DOHH2 (cell line): ENCODE measurements around the gene OR1A2.

Source experiments
- EZH2phosphoT487 ChIP-seq: fragments of 200-600 bp; sonication (generic); IDR thresholded peaks from 2 replicates; pipeline ENCODE4 v1.6.1; 2017; ENCODE audit warnings: borderline replicate concordance, mild to moderate bottlenecking, antibody characterized with exemption, low read length, moderate library complexity, mixed read lengths
- TF ChIP-seq, protein P1 (sequence below): fragments of 200-600 bp; sonication (generic); IDR thresholded peaks from one replicate; pipeline ENCODE4 v1.5.1; 2014; ENCODE audit warnings: antibody characterized with exemption, mild to moderate bottlenecking, low read depth, low read length; ENCODE audit not compliant: poor library complexity, severe bottlenecking

DNA sequence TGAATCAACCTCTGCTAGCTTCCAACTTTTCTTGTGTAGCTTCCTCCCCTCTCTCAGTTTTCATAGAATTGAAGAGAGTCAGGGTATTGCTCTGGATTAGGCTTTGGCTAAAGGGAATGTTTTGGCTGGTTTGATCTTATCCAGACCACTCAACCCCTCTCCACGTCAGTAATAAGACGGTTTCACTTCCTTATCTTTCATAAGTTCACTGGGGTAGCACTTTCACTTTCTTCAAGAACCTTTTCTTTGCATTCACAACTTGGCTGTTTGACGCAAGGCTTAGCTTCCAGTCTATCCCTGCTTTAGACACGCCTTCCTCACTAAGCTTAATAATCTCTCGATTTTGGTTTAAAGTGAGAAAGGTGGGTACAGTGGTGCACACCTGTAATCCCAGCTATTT, 29.7 kb upstream of the OR1A2 start:
- TF ChIP-seq, protein P1, sequence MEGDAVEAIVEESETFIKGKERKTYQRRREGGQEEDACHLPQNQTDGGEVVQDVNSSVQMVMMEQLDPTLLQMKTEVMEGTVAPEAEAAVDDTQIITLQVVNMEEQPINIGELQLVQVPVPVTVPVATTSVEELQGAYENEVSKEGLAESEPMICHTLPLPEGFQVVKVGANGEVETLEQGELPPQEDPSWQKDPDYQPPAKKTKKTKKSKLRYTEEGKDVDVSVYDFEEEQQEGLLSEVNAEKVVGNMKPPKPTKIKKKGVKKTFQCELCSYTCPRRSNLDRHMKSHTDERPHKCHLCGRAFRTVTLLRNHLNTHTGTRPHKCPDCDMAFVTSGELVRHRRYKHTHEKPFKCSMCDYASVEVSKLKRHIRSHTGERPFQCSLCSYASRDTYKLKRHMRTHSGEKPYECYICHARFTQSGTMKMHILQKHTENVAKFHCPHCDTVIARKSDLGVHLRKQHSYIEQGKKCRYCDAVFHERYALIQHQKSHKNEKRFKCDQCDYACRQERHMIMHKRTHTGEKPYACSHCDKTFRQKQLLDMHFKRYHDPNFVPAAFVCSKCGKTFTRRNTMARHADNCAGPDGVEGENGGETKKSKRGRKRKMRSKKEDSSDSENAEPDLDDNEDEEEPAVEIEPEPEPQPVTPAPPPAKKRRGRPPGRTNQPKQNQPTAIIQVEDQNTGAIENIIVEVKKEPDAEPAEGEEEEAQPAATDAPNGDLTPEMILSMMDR, result no peak
- TF ChIP-seq EZH2phosphoT487, result no peak
